ENCODE results near the gene HMCN2. TPM values are rescaled to one million over a fixed set of nuclear protein-coding genes. Genes with fewer than 3 reads are reported as not detected.

Gene HMCN2
- polyA plus RNA-seq, 1 donor: 12.3 TPM

GRCh38 chr9:130410443-130410842, 144.9 kb downstream of the HMCN2 start:
- no peak for DNase-seq (ENCODE audit: low read depth)

GRCh38 chr9:130411566-130411915, 146.0 kb downstream of the HMCN2 start:
- no peak for DNase-seq (ENCODE audit: low read depth)

GRCh38 chr9:130414081-130414731, 148.6 kb downstream of the HMCN2 start:
- no peak for DNase-seq (ENCODE audit: low read depth)

- no peak for DNase-seq (ENCODE audit: low read depth)
Observed at GRCh38 chr9:130414910-130415746, 149.6 kb downstream of the HMCN2 start.

GRCh38 chr9:130417602-130418001, 152.0 kb downstream of the HMCN2 start:
- no peak for DNase-seq (ENCODE audit: low read depth)

GRCh38 chr9:130418776-130419175, 153.2 kb downstream of the HMCN2 start:
- no peak for DNase-seq (ENCODE audit: low read depth)

- DNase-seq (ENCODE audit: low read depth): no peak
Observed at GRCh38 chr9:130419521-130420035, 154.0 kb downstream of the HMCN2 start.

GRCh38 chr9:130421154-130421801, 155.7 kb downstream of the HMCN2 start:
- DNase-seq (ENCODE audit: low read depth): no peak

- no peak for DNase-seq (ENCODE audit: low read depth)
Observed at GRCh38 chr9:130421802-130422276, 156.3 kb downstream of the HMCN2 start.

- DNase-seq (ENCODE audit: low read depth): no peak
Observed at GRCh38 chr9:130422546-130422945, 157.0 kb downstream of the HMCN2 start.

- no peak for DNase-seq (ENCODE audit: low read depth)
Observed at GRCh38 chr9:130423272-130423671, 157.7 kb downstream of the HMCN2 start.

GRCh38 chr9:130424595-130425454, 159.3 kb downstream of the HMCN2 start:
- no peak for DNase-seq (ENCODE audit: low read depth)

- DNase-seq (ENCODE audit: low read depth): no peak
Observed at GRCh38 chr9:130425741-130426466, 160.3 kb downstream of the HMCN2 start.

- no peak for DNase-seq (ENCODE audit: low read depth)
Observed at GRCh38 chr9:130426467-130426773, 160.9 kb downstream of the HMCN2 start.

- DNase-seq (ENCODE audit: low read depth): no peak
Observed at GRCh38 chr9:130426883-130427282, 161.3 kb downstream of the HMCN2 start.

GRCh38 chr9:130427326-130427725, 161.8 kb downstream of the HMCN2 start:
- no peak for DNase-seq (ENCODE audit: low read depth)

- DNase-seq (ENCODE audit: low read depth): no peak
Observed at GRCh38 chr9:130428086-130428665, 162.6 kb downstream of the HMCN2 start.

GRCh38 chr9:130429381-130429780, 163.8 kb downstream of the HMCN2 start:
- DNase-seq (ENCODE audit: low read depth): no peak

- no peak for DNase-seq (ENCODE audit: low read depth)
Observed at GRCh38 chr9:130429831-130430230, 164.3 kb downstream of the HMCN2 start.

GRCh38 chr9:130430232-130430631, 164.7 kb downstream of the HMCN2 start:
- DNase-seq (ENCODE audit: low read depth): no peak

All from forelimb muscle (tissue), 1 donor.